Astrocyte (in vitro differentiated cells and primary cell): Measurements from ENCODE around the gene SLC19A1. TPM values are rescaled to one million over a fixed set of nuclear protein-coding genes. Genes with fewer than 3 reads are reported as not detected.
"Not testable (repeated sequence)": the region's sequence is repeated elsewhere in the genome, so short reads cannot be mapped to it uniquely, and the experiment has no call there.

Source experiments
- DNase-seq: peaks from one replicate; pipeline ENCODE4 v3.0.0-alpha.2; 2010; ENCODE audit warnings: low read depth
- FAIRE-seq: peaks from 2 replicates; lab custom pipeline; 2011; peaks lifted over from hg19 to GRCh38; lab: Jason Lieb, UNC
- H2AFZ ChIP-seq: 2 replicates; pipeline ENCODE4 v1.6.0; 2012; ENCODE audit warnings: low read depth, low read length, inconsistent platforms
- H3K27ac ChIP-seq: 2 replicates; pipeline ENCODE4 v1.5.1; 2011; ENCODE audit warnings: low read depth, low read length, inconsistent platforms
- H3K27me3 ChIP-seq: 2 replicates; pipeline ENCODE4 v1.6.0; 2011; ENCODE audit warnings: low read length, inconsistent platforms; ENCODE audit not compliant: insufficient read depth
- H3K36me3 ChIP-seq: 2 replicates; pipeline ENCODE4 v1.5.1; 2011; ENCODE audit warnings: low read length, inconsistent platforms; ENCODE audit not compliant: insufficient read depth
- H3K4me1 ChIP-seq: 2 replicates; pipeline ENCODE4 v1.5.1; 2011; ENCODE audit warnings: low read length, inconsistent platforms; ENCODE audit not compliant: insufficient read depth
- H3K4me2 ChIP-seq: 2 replicates; pipeline ENCODE4 v1.6.0; 2012; ENCODE audit warnings: low read length, inconsistent platforms
- H3K4me3 ChIP-seq: 2 replicates; pipeline ENCODE4 v1.5.1; 2011; ENCODE audit warnings: low read depth, mild to moderate bottlenecking, low read length, inconsistent platforms; ENCODE audit not compliant: insufficient read depth
- H3K79me2 ChIP-seq: 2 replicates; pipeline ENCODE4 v1.6.0; 2012; ENCODE audit warnings: mild to moderate bottlenecking, low read length, inconsistent platforms; ENCODE audit not compliant: insufficient read depth
- H3K9ac ChIP-seq: 2 replicates; pipeline ENCODE4 v1.6.0; 2012; ENCODE audit warnings: mild to moderate bottlenecking, low read length, inconsistent platforms
- H3K9me3 ChIP-seq: 2 replicates; pipeline ENCODE4 v1.5.1; 2012; ENCODE audit warnings: low read depth, mild to moderate bottlenecking, low read length, inconsistent platforms; ENCODE audit not compliant: insufficient read depth
- H4K20me1 ChIP-seq: 2 replicates; pipeline ENCODE4 v1.6.0; 2012; ENCODE audit warnings: low read length, inconsistent platforms; ENCODE audit not compliant: insufficient read depth
- H3K27ac Mint-ChIP-seq: one replicate; pipeline ENCODE4 v1.8.0; 2021; ENCODE audit warnings: mild to moderate bottlenecking, mixed read lengths; ENCODE audit not compliant: unreplicated experiment
- H3K27me3 Mint-ChIP-seq: one replicate; pipeline ENCODE4 v1.8.0; 2021; ENCODE audit warnings: low read depth, mixed read lengths; ENCODE audit not compliant: unreplicated experiment
- H3K36me3 Mint-ChIP-seq: one replicate; pipeline ENCODE4 v1.8.0; 2021; ENCODE audit warnings: low read depth, mixed read lengths; ENCODE audit not compliant: unreplicated experiment
- H3K4me1 Mint-ChIP-seq: one replicate; pipeline ENCODE4 v1.8.0; 2021; ENCODE audit warnings: low read depth, mixed read lengths; ENCODE audit not compliant: unreplicated experiment
- H3K4me3 Mint-ChIP-seq: one replicate; pipeline ENCODE4 v1.8.0; 2021; ENCODE audit warnings: mild to moderate bottlenecking, moderate library complexity, mixed read lengths; ENCODE audit not compliant: unreplicated experiment
- H3K9me3 Mint-ChIP-seq: one replicate; pipeline ENCODE4 v1.8.0; 2021; ENCODE audit warnings: mild to moderate bottlenecking, mixed read lengths; ENCODE audit not compliant: unreplicated experiment
- EZH2 ChIP-seq: IDR thresholded peaks from 2 replicates; pipeline ENCODE4 v1.6.1; 2012; ENCODE audit warnings: mild to moderate bottlenecking, low read length, inconsistent platforms; ENCODE audit not compliant: insufficient read depth
- total RNA-seq: library from RNA; stranded (reverse); gene quantifications from 2 replicates; pipeline ENCODE4 v1.2.1, GENCODE V29; 2021
- TF ChIP-seq, protein P1 (sequence below): IDR thresholded peaks from 2 replicates; pipeline ENCODE4 v1.5.1; 2011; ENCODE audit warnings: low read depth, mild to moderate bottlenecking, inconsistent platforms, low read length, moderate library complexity; ENCODE audit not compliant: insufficient read depth

Gene SLC19A1
- total RNA-seq, 1 donor from 2014 or later: 11.7 TPM

DNA sequence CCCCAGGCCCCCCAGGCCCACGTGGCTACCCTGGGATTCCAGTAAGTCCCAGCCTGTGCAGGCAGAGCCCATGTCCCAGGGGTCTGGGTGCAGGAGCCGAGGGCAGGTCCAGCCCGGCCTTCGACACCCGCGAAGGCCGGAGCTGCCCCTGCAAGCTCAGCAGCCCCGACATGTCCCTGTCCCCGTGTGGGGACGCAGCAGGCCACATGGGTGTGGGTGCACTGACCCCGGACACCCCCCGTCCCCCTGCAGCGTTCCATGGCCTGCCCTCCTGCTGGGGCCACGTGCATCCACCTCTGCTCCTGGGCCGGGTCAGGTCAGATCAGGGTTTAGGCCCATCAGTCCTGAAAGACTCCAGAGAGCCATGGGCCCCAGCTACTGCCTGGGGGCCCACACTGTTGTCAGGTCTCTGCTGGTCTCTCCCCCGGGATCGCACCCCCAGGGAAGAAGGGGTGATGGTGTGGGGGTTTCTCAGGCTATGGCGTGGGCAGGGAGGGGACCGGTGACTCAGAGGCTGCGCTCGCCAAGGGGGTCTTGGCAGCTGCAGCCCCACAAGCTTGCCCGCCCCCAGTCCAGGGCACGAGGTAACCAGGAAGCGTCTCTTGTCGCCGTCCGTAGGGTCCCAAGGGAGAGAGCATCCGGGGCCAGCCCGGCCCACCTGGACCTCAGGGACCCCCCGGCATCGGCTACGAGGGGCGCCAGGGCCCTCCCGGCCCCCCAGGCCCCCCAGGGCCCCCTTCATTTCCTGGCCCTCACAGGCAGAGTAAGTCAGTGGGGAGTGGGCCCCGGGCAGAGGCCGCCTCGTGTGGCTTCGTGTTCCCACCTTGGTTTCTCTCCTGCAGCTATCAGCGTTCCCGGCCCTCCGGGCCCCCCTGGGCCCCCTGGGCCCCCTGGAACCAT lies 37.5 kb downstream of the SLC19A1 start:
- TF ChIP-seq, protein P1, sequence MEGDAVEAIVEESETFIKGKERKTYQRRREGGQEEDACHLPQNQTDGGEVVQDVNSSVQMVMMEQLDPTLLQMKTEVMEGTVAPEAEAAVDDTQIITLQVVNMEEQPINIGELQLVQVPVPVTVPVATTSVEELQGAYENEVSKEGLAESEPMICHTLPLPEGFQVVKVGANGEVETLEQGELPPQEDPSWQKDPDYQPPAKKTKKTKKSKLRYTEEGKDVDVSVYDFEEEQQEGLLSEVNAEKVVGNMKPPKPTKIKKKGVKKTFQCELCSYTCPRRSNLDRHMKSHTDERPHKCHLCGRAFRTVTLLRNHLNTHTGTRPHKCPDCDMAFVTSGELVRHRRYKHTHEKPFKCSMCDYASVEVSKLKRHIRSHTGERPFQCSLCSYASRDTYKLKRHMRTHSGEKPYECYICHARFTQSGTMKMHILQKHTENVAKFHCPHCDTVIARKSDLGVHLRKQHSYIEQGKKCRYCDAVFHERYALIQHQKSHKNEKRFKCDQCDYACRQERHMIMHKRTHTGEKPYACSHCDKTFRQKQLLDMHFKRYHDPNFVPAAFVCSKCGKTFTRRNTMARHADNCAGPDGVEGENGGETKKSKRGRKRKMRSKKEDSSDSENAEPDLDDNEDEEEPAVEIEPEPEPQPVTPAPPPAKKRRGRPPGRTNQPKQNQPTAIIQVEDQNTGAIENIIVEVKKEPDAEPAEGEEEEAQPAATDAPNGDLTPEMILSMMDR: no peak
- TF ChIP-seq EZH2: no peak
- no peaks in the 10 kb centered on the region for H3K9me3 ChIP-seq
- Mint-ChIP-seq H3K27ac (no peak overlapping the region), H3K4me3 (no peak overlapping the region), H3K27me3 (no peaks in the 10 kb centered on the region), H3K36me3 (peaks cover 5% of the 10 kb centered on the region), H3K4me1 (peaks cover 1% of the 10 kb centered on the region), H3K9me3 (no peaks in the 10 kb centered on the region)
- no peak for FAIRE-seq
- no peak overlapping the region for H2AFZ ChIP-seq
- no peaks in the 10 kb centered on the region for H3K4me1 ChIP-seq
- no peak overlapping the region for H3K9ac ChIP-seq
- H3K36me3 ChIP-seq: no peaks in the 10 kb centered on the region
- no peaks in the 10 kb centered on the region for H3K27me3 ChIP-seq
- no peak for DNase-seq
- H3K4me3 ChIP-seq: no peak overlapping the region
- peaks cover 12% of the 10 kb centered on the region for H4K20me1 ChIP-seq
- H3K4me2 ChIP-seq: no peak overlapping the region
- no peak overlapping the region for H3K27ac ChIP-seq
- H3K79me2 ChIP-seq: no peaks in the 10 kb centered on the region

DNA sequence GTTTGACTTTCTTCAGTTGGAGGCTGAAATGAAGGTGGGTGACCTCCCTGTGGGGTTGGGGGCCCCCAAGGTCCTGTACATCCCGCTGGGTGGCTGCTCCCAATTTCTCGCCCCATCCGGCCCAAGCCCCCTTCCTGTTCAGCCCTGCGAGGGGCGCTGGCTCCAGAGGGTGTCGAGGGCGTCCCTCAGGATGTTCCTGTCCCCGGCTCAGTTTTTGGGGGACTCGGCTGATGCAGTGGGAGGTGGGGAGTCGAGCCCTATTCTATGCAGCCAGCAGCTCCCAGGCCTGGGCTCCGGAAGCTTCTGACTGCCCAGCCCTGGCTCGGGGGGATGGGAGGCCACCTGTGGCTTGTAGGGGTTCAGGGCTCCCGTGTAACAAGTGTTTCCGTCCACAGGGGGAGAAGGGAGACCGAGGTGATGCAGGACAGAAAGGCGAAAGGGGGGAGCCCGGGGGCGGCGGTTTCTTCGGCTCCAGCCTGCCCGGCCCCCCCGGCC lies 38.2 kb downstream of the SLC19A1 start:
- peaks cover 13% of the 10 kb centered on the region for H4K20me1 ChIP-seq
- no peak overlapping the region for H3K4me3 ChIP-seq
- no peaks in the 10 kb centered on the region for H3K9me3 ChIP-seq
- Mint-ChIP-seq H3K27ac (no peak overlapping the region), H3K27me3 (no peaks in the 10 kb centered on the region), H3K36me3 (peaks cover 8% of the 10 kb centered on the region), H3K4me1 (peaks cover 1% of the 10 kb centered on the region), H3K4me3 (no peak overlapping the region), H3K9me3 (no peaks in the 10 kb centered on the region)
- no peak overlapping the region for H3K4me2 ChIP-seq
- H3K27ac ChIP-seq: no peak overlapping the region
- DNase-seq (no peak), FAIRE-seq (no peak)
- H3K36me3 ChIP-seq: no peaks in the 10 kb centered on the region
- TF ChIP-seq, protein P1: no peak
- TF ChIP-seq EZH2: no peak
- H3K27me3 ChIP-seq: no peaks in the 10 kb centered on the region
- H2AFZ ChIP-seq: no peak overlapping the region
- no peaks in the 10 kb centered on the region for H3K79me2 ChIP-seq
- no peaks in the 10 kb centered on the region for H3K4me1 ChIP-seq
- H3K9ac ChIP-seq: no peak overlapping the region

DNA sequence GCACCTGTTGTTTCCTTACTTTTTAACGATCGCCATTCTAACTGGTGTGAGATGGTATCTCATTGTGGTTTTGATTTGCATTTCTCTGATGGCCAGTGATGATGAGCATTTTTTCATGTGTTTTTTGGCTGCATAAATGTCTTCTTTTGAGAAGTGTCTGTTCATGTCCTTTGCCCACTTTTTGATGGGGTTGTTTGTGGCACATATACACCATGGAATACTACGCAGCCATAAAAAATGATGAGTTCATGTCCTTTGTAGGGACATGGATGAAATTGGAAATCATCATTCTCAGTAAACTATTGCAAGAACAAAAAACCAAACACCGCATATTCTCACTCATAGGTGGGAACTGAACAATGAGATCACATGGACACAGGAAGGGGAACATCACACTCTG lies 39.0 kb downstream of the SLC19A1 start:
- H3K4me1 Mint-ChIP-seq, FAIRE-seq: not testable (repeated sequence)
- H4K20me1 ChIP-seq: peaks cover 10% of the 10 kb centered on the region

More for the DNA sequence above, 39.0 kb downstream of the SLC19A1 start:
- DNase-seq, H3K36me3 ChIP-seq, H3K9ac ChIP-seq, H3K4me3 Mint-ChIP-seq, H3K9me3 ChIP-seq, H3K27me3 ChIP-seq, H3K79me2 ChIP-seq, H3K27ac Mint-ChIP-seq, H3K9me3 Mint-ChIP-seq, H3K27ac ChIP-seq, H3K27me3 Mint-ChIP-seq, H2AFZ ChIP-seq, H3K4me1 ChIP-seq, H3K4me3 ChIP-seq, H3K4me2 ChIP-seq: not testable (repeated sequence)
- peaks cover 14% of the 10 kb centered on the region for H3K36me3 Mint-ChIP-seq
